CD14-positive monocyte (primary cell): ENCODE results near the gene CABP1. TPM values are rescaled to one million over a fixed set of nuclear protein-coding genes. Genes with fewer than 3 reads are reported as not detected.

Source experiments
- DNase-seq, 3 donors: peaks; one replicate each; pipeline ENCODE4 v3.0.0-alpha.2; 2011 to 2022
- H2AFZ ChIP-seq: 2 replicates; pipeline ENCODE4 v1.6.0; 2012; ENCODE audit warnings: mild to moderate bottlenecking, low read depth, low read length, inconsistent platforms; ENCODE audit not compliant: insufficient read depth, poor library complexity, severe bottlenecking
- H3K27ac ChIP-seq, 2 donors: 1 replicate in 1 of 2; 2 replicates in 1 of 2; pipeline ENCODE4 v1.5.1; 2012 to 2013; ENCODE audit warnings: low read length in 2 of 2, control low read depth in 1 of 2, inconsistent platforms in 1 of 2, low read depth in 1 of 2, mild to moderate bottlenecking in 1 of 2
- H3K27me3 ChIP-seq, 2 donors: one replicate each; pipeline versions ENCODE4 v1.6.0 to v1.6.1; 2011 to 2013; ENCODE audit warnings: low read length in 2 of 2; ENCODE audit not compliant: control insufficient read depth in 2 of 2, insufficient read depth in 2 of 2
- H3K36me3 ChIP-seq, 2 donors: replicated peaks in 1 of 2; 1 replicate in 1 of 2; 2 replicates in 1 of 2; pipeline versions ENCODE4 v1.5.1 to v1.6.1; 2012 to 2013; ENCODE audit warnings: low read length in 2 of 2, control low read depth in 1 of 2, inconsistent platforms in 1 of 2, mild to moderate bottlenecking in 1 of 2; ENCODE audit not compliant: insufficient read depth in 2 of 2, control insufficient read depth in 1 of 2
- H3K4me1 ChIP-seq, 2 donors: 1 replicate in 1 of 2; 2 replicates in 1 of 2; pipeline versions ENCODE4 v1.5.1 to v1.6.1; 2012 to 2013; ENCODE audit warnings: low read length in 2 of 2, control low read depth in 1 of 2, inconsistent platforms in 1 of 2, mild to moderate bottlenecking in 1 of 2, moderate library complexity in 1 of 2; ENCODE audit not compliant: insufficient read depth in 2 of 2, control insufficient read depth in 1 of 2
- H3K4me2 ChIP-seq: replicated peaks from 2 replicates; pipeline ENCODE3; 2012; ENCODE audit warnings: low read length, moderate library complexity, mild to moderate bottlenecking; ENCODE audit not compliant: poor library complexity, severe bottlenecking; ENCODE audit errors: extremely low read depth
- H3K4me3 ChIP-seq, 3 experiments: fragments of 200-600 bp in 1 of 3; sonication (generic) in 1 of 3; replicated peaks in 1 of 3; 1 replicate in 2 of 3; 2 replicates in 1 of 3; pipeline ENCODE4 v1.5.1; 2011 to 2013; ENCODE audit warnings: low read length in 3 of 3, mild to moderate bottlenecking in 3 of 3, control low read depth in 2 of 3, low read depth in 2 of 3, inconsistent platforms in 1 of 3, moderate library complexity in 1 of 3
- H3K79me2 ChIP-seq: 2 replicates; pipeline ENCODE4 v1.6.0; 2012; ENCODE audit warnings: mild to moderate bottlenecking, control low read depth, inconsistent platforms, low read length, moderate library complexity; ENCODE audit not compliant: insufficient read depth
- H3K9ac ChIP-seq: 2 replicates; pipeline ENCODE4 v1.6.0; 2017; ENCODE audit warnings: low read length, mild to moderate bottlenecking; ENCODE audit not compliant: insufficient read depth, poor library complexity, severe bottlenecking
- H3K9me3 ChIP-seq, 2 donors: replicated peaks in 1 of 2; 1 replicate in 1 of 2; 2 replicates in 1 of 2; pipeline versions ENCODE4 v1.5.1 to v1.6.1; 2012 to 2013; ENCODE audit warnings: low read length in 2 of 2, control low read depth in 1 of 2; ENCODE audit not compliant: control insufficient read depth in 1 of 2, insufficient read depth in 1 of 2
- H4K20me1 ChIP-seq: 2 replicates; pipeline ENCODE4 v1.6.0; 2012; ENCODE audit warnings: mild to moderate bottlenecking, low read length, control low read depth, moderate library complexity; ENCODE audit not compliant: insufficient read depth
- H3K27ac Mint-ChIP-seq, 7 donors: one replicate each; pipeline ENCODE4 v1.8.0; 2020; ENCODE audit warnings: mild to moderate bottlenecking in 7 of 7, mixed read lengths in 7 of 7, moderate library complexity in 6 of 7, inconsistent platforms in 2 of 7
- H3K27me3 Mint-ChIP-seq, 3 donors: one replicate each; pipeline ENCODE4 v1.8.0; 2021 to 2022; ENCODE audit warnings: low read depth in 3 of 3, mild to moderate bottlenecking in 3 of 3, mixed read lengths in 3 of 3, moderate library complexity in 3 of 3, inconsistent platforms in 1 of 3
- H3K36me3 Mint-ChIP-seq, 2 donors: one replicate each; pipeline ENCODE4 v1.8.0; 2020; ENCODE audit warnings: mixed read lengths in 2 of 2, inconsistent platforms in 1 of 2, mild to moderate bottlenecking in 1 of 2
- H3K4me1 Mint-ChIP-seq: one replicate; pipeline ENCODE4 v1.8.0; 2020; ENCODE audit warnings: mild to moderate bottlenecking, mixed read lengths
- H3K4me3 Mint-ChIP-seq, 2 donors: one replicate each; pipeline ENCODE4 v1.8.0; 2020; ENCODE audit warnings: mild to moderate bottlenecking in 2 of 2, mixed read lengths in 2 of 2, moderate library complexity in 1 of 2
- H3K9me3 Mint-ChIP-seq, 7 donors: one replicate each; pipeline ENCODE4 v1.8.0; 2020 to 2022; ENCODE audit warnings: mixed read lengths in 7 of 7, mild to moderate bottlenecking in 6 of 7, moderate library complexity in 6 of 7, inconsistent platforms in 2 of 7
- CTCF ChIP-seq: fragments of 200-600 bp; IDR thresholded peaks from one replicate; pipeline ENCODE4 v1.8.0; 2022; ENCODE audit warnings: antibody characterized with exemption, mild to moderate bottlenecking
- WGBS: methylation state at CpG from one replicate; pipeline ENCODE4 v1.1.5; 2013; ENCODE audit warnings: missing lambda C conversion rate; ENCODE audit not compliant: insufficient coverage; 5-methylcytosine and 5-hydroxymethylcytosine counted together
- intact Hi-C, 2 donors: fragments of 100-400 bp; cut with micrococcal nuclease; formaldehyde crosslinking; loops; one replicate each; pipeline versions ENCODE4 v1.15.0 to v1.15.1; 2023
- polyA plus RNA-seq, 3 donors: library from polyadenylated mRNA; depleted of rRNA in 1 of 3; unstranded in 2 of 3; stranded (reverse) in 1 of 3; fragments of 300-500 nt in 2 of 3; fragments of >200 nt in 1 of 3; fragmentation: Illumina TruSeq in 2 of 3; gene quantifications; 1 replicate in 2 of 3; 2 replicates in 1 of 3; pipeline ENCODE4 v1.2.3, GENCODE V29; 2012 to 2021

The CABP1 gene
- polyA plus RNA-seq, 3 donors: 0.19 to 0.43 TPM; not detected in 1

- Histone ChIP-seq H3K4me1 (peaks cover 33 to 50% of the 10 kb centered on the region in 2 donors), H2AFZ (peak overlapping the region; percentile 11), H3K79me2 (no peaks in the 10 kb centered on the region), H3K27me3 (no peaks in the 10 kb centered on the region), H3K4me2 (peak overlapping the region; percentile 17), H3K4me3 (no peak overlapping the region), H3K9ac (no peak overlapping the region), H3K9me3 (no peaks in the 10 kb centered on the region), H3K27ac (peak overlapping the region in 1 of 2 donors; percentile 72), H3K36me3 (no peaks in the 10 kb centered on the region), H4K20me1 (no peaks in the 10 kb centered on the region)
- Mint-ChIP-seq H3K27me3 (peaks cover 0 to 6% (median 0%) of the 10 kb centered on the region in 3 donors), H3K4me3 (no peak overlapping the region), H3K4me1 (peaks cover 35% of the 10 kb centered on the region), H3K36me3 (no peaks in the 10 kb centered on the region), H3K9me3 (peaks cover 0 to 2% (median 0%) of the 10 kb centered on the region in 7 donors), H3K27ac (peak overlapping the region in 6 of 7 donors; percentile 46 to 86 (median 83))
- peak; percentile 69 to 74 (median 70) for DNase-seq
- TF ChIP-seq CTCF: no peak
- WGBS: 48% methylated on average over 5 of the region's 7 CpGs
- intact Hi-C loops: loop anchor here (5.0 kb wide), 1 partner anchor 34 kb away; the partner anchor contains the start of gene UNC119B (in 2 of the 2)
These were observed 37.5 kb downstream of the CABP1 start for GRCh38 chr12:120677765-120678473.

- Histone ChIP-seq H3K27me3 (no peaks in the 10 kb centered on the region), H3K4me2 (no peak overlapping the region), H3K9ac (no peak overlapping the region), H2AFZ (no peak overlapping the region), H3K4me1 (peaks cover 33 to 50% of the 10 kb centered on the region in 2 donors), H3K79me2 (no peaks in the 10 kb centered on the region), H3K36me3 (no peaks in the 10 kb centered on the region), H3K9me3 (no peaks in the 10 kb centered on the region), H4K20me1 (no peaks in the 10 kb centered on the region), H3K27ac (peak overlapping the region in 1 of 2 donors; percentile 72), H3K4me3 (no peak overlapping the region)
- H3K27ac Mint-ChIP-seq: peak overlapping the region in 4 of 7 donors; percentile 21 to 86 (median 53)
- peak in 2 of 3 donors; percentile 16 to 18 for DNase-seq
- TF ChIP-seq CTCF: no peak
- peaks cover 0 to 2% (median 0%) of the 10 kb centered on the region in 7 donors for H3K9me3 Mint-ChIP-seq
- H3K27me3 Mint-ChIP-seq: peaks cover 0 to 6% (median 0%) of the 10 kb centered on the region in 3 donors
- H3K4me3 Mint-ChIP-seq: no peak overlapping the region
- H3K4me1 Mint-ChIP-seq: peaks cover 37% of the 10 kb centered on the region
- intact Hi-C loops: loop anchor here (5.0 kb wide), 1 partner anchor 34 kb away; the partner anchor contains the start of gene UNC119B (in 2 of the 2)
- WGBS: 100% methylated on average over 2 of the region's 8 CpGs
- H3K36me3 Mint-ChIP-seq: no peaks in the 10 kb centered on the region
These were observed 38.1 kb downstream of the CABP1 start for GRCh38 chr12:120678572-120678971.
